ENCODE results near the gene GRAP2. TPM values are rescaled to one million over a fixed set of nuclear protein-coding genes. Genes with fewer than 3 reads are reported as not detected.

Gene GRAP2
- polyA plus RNA-seq, 1 of the 3 experiments (the other 2 are of a cell fraction): 0.13 TPM

GRCh38 chr22:40021401-40022000 lies 120.6 kb downstream of the GRAP2 start:
- Histone ChIP-seq H3K9me3 (no peaks in the 10 kb centered on the region), H3K79me2 (ENCODE audit: insufficient read depth) (no peaks in the 10 kb centered on the region), H3K4me3 (ENCODE audit: low read depth in 2 of 2, low read length in 1 of 2) (no peak overlapping the region), H3K4me2 (no peak overlapping the region), H3K4me1 (ENCODE audit: control insufficient read depth in 1 of 2, insufficient read depth in 2 of 2, low read depth in 1 of 2, low read length in 1 of 2) (no peaks in the 10 kb centered on the region; a peak in 1 of 4 replicates), H3K27me3 (ENCODE audit: insufficient read depth) (no peaks in the 10 kb centered on the region), H3K9me2 (no peaks in the 10 kb centered on the region), H3K9ac (no peak overlapping the region), H3K36me3 (replicated peaks in 1 of 2; ENCODE audit: control insufficient read depth in 1 of 2, insufficient read depth in 2 of 2, low read length in 1 of 2) (no peaks in the 10 kb centered on the region), H2AFZ (ENCODE audit: low read depth) (no peak overlapping the region), H3K27ac (ENCODE audit: low read depth in 2 of 2, low read length in 1 of 2) (no peak overlapping the region), H4K20me1 (ENCODE audit: insufficient read depth) (no peaks in the 10 kb centered on the region), H3F3A (replicated peaks; ENCODE audit: insufficient read depth) (no peaks in the 10 kb centered on the region)
- ChIA-PET CTCF (interaction anchor here (0.7 to 0.9 kb wide), 3 partner anchors 15 to 487 kb away, joined by 3 read pairs; no protein-coding TSS in a partner anchor), POLR2A (no interaction called here)
- TF ChIP-seq CTCF (IDR thresholded peaks at IDR 0.05) (no peak), FOXM1 (IDR thresholded peaks at IDR 0.05; ENCODE audit: low read depth) (no peak), GABPA (IDR thresholded peaks at IDR 0.05; ENCODE audit: low read depth) (no peak), EP300 (IDR thresholded peaks at IDR 0.05; ENCODE audit: borderline replicate concordance in 1 of 2, low read depth in 1 of 2, low read length in 1 of 2) (no peak), TCF12 (IDR thresholded peaks at IDR 0.05) (no peak), SMC3 (IDR thresholded peaks at IDR 0.05; ENCODE audit: low read depth, low read length) (no peak), SIN3A (IDR thresholded peaks at IDR 0.05; ENCODE audit: borderline replicate concordance, low read depth, low read length) (no peak), MEF2A (IDR thresholded peaks at IDR 0.05; ENCODE audit: borderline replicate concordance, low read depth) (no peak), NFIC (IDR thresholded peaks at IDR 0.05; ENCODE audit: borderline replicate concordance) (no peak), RXRA (IDR thresholded peaks at IDR 0.05; ENCODE audit: borderline replicate concordance, low read depth) (no peak), POLR2AphosphoS5 (IDR thresholded peaks at IDR 0.05; ENCODE audit: low read depth, low read length) (no peak), EZH2phosphoT487 (IDR thresholded peaks at IDR 0.05; ENCODE audit: borderline replicate concordance, low read depth) (no peak), FOSL2 (IDR thresholded peaks at IDR 0.05; ENCODE audit: borderline replicate concordance, low read depth) (no peak), ELF1 (IDR thresholded peaks at IDR 0.05) (no peak), MXI1 (IDR thresholded peaks at IDR 0.05; ENCODE audit: low read depth, low read length) (no peak), TAF1 (IDR thresholded peaks at IDR 0.05; ENCODE audit: borderline replicate concordance, low read depth, low read length) (no peak), NRF1 (IDR thresholded peaks at IDR 0.05; ENCODE audit: low read depth, low read length) (no peak), YY1 (IDR thresholded peaks at IDR 0.05; ENCODE audit: low read depth) (no peak)
- TF ChIP-seq, protein P1, sequence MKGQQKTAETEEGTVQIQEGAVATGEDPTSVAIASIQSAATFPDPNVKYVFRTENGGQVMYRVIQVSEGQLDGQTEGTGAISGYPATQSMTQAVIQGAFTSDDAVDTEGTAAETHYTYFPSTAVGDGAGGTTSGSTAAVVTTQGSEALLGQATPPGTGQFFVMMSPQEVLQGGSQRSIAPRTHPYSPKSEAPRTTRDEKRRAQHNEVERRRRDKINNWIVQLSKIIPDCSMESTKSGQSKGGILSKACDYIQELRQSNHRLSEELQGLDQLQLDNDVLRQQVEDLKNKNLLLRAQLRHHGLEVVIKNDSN (IDR thresholded peaks at IDR 0.05; ENCODE audit: borderline replicate concordance, low read depth): no peak
- no peak for DNase-seq
- 97% methylated on average over 6 of the region's 34 CpGs for WGBS (ENCODE audit: low lambda C conversion rate)
